ENCODE data around the gene OR2T11.
"Not testable (repeated sequence)": the region's sequence is repeated elsewhere in the genome, so short reads cannot be mapped to it uniquely, and the experiment has no call there.

The OR2T11 gene

DNA sequence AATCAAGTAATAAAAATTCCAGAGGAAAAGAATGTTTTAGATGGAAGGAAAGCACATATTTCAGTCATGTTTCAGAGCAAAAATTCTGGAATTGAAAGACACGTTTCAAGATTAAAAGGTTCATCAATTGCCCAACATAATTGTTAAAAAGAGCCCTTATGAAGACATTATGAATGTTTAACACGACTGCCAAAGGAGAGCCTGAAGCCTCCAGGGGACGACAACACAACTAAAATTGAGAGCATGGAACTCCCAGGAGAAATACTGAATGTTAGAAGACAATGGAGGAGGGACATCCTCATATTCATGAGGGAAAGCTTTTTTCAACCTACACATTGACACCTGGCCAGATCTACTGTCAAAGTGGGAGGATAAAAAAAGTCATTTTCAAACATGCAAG, 16.0 kb downstream of the OR2T11 start:
- no peak for DNase-seq (ENCODE audit: low spot score)

DNA sequence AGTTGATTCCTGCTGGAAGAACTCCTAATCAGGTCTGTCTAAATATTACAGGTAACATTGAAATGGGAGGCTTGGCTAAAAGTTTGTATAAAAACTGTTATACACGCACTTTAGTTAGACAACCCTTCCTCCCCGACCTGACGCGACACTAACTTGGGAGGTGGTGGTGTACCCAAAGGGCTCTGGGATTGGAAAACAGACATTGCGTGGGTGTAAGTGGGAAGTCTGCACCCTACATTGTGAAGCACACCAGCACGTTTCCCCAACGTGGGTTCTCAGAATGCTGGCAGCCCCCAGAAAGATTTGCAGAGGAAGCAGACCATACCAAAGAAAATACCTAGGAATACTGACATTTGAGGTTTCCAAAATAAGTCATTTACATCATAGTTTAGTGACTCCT, 16.8 kb downstream of the OR2T11 start:
- no peak for DNase-seq (ENCODE audit: low spot score)

DNA sequence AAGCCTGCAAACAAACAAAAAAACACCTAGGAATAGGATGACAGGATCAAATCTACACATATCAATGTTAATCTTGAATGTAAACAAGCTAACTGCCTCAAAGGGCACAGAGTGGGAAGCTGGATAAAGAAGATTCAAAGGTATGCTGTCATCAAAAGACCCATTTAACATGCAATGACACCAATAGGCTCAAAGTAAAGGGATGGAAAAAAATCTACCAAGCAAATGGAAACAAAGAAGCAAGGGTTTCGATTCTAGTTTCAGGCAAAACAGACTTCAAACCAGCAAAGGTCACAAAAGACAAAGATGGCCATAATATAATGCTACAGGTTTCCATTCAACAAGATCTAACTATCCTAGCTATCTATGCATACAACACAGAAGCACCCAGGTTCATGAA, 21.1 kb downstream of the OR2T11 start:
- no peak for DNase-seq (ENCODE audit: low spot score)

DNA sequence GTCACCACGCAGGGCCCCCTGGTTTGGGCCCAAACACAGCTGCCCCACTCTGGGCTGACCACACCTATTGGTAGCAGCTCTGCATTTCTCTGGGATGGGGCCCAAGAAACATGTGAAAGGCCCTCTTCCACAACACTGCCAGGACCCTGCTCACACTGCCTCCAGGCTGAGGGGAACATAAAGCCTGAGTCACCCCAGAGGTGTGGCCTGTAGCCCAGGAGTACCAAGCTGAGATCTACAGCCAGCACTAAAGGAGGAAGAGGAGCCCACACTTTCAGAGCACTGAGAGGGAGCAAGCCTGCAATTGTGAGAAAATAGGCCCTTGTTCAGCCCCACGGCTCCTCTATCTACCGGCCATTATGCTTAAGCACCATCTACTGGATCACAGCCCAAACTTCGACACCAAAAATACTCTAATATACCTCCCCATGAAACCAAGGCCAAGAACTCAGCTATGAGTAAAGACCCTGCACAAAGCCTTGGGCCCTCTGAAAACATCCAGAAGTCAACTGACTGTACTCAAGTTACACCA, 22.9 kb downstream of the OR2T11 start:
- DNase-seq (ENCODE audit: low spot score) = no peak

DNA sequence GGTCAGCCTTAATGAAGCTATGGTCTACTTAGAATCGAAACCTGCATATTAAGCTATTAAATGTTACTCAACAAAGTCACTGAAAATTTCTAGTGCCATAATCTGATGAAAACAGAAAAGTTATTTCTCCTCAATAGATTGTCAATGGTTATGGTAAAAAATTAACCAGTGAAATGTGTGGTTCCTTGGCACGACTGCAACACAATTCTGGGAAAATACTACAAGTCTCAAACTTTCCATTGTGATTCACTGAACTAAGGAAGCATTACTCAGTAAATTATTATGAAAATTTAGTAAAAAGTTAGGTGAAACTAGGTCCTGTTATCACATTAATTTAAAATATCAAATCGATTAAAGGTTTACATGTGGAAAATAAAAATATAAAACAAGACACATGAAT, 24.6 kb downstream of the OR2T11 start:
- no peak for DNase-seq (ENCODE audit: low spot score)

DNA sequence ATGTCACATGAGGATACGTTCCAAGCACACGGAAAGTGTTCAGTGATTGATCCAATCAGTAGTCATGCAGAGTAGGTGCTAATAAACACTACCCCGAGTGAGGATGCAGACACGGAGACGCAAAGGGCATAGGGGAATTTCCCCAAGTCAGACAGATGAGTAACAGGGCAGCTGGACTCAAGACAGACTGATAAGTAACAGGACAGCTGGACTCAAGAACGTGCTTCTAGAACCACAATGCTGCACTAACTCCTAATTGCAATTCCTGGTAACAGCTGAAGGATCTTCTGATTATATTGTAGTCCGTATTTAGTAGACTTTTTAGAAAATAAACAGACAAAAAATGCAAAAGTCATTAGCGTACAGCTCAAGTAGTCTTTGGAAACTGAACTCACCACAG, 35.5 kb downstream of the OR2T11 start:
- DNase-seq (ENCODE audit: low spot score) = no peak

GRCh38 chr1:248597589-248597988, 37.3 kb downstream of the OR2T11 start, which contains the start of gene OR2T10:
TSS of gene OR2T10 (minus strand) at chr1:248597700. CDS start at chr1:248593768, 3,932 bp downstream.
- no peak for DNase-seq (ENCODE audit: low spot score)

DNA sequence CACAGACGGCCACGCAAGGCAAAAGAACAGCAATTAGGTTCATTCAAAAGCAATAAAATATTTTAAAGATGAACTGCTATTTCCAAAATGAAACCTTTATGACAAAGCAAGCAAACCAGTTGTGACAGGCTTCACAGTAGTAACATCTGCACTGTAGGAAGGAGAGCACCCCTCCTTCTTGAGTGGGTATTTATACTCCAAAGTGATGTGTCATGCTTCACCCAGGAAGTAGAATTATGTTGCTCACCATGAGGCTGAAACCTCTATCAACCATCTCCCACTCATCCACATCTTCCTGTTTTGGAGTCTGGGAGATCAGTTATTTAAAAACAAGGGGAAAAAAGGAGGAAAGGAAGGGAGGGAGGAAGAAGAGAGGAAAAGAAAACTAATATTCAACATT, 38.3 kb downstream of the OR2T11 start:
- no peak for DNase-seq (ENCODE audit: low spot score)

DNA sequence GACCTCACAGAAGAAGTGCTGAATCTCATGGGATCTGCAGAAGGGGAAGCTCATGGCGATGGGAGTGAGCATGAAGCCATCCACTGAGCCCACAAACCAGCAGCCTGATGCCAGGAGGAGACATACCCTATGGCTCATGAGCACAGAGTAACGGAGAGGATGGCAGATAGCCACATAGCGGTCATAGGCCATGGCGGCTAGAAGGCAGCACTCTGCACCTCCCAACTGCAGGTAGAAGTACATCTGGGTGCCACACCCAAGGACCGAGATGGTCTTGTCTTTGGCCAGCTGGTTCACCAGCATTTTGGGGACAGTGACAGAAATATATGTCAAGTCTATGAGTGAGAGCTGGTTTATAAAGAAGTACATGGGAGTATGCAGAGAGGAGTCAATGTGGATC, 41.7 kb downstream of the OR2T11 start:
- DNase-seq (ENCODE audit: low spot score) = no peak

DNA sequence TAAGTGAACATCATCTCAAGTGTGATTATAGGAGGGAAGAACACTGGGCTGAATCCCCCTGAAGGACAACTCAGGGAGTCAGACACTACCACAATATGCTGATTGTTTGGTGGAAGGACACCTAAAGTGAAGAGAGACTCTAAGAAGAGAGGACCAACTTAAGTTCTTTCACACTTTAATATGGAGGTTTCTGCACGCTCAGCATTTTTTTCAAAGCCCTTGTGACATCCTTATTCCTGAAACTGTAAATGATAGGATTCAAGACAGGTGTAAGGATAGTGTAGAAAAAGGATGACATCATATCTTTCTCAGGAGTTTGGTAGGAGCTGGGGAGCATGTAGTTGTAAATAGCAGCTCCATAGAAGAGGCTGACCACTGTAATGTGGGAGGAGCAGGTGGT, 42.2 kb downstream of the OR2T11 start:
- no peak for DNase-seq (ENCODE audit: low spot score)

DNA sequence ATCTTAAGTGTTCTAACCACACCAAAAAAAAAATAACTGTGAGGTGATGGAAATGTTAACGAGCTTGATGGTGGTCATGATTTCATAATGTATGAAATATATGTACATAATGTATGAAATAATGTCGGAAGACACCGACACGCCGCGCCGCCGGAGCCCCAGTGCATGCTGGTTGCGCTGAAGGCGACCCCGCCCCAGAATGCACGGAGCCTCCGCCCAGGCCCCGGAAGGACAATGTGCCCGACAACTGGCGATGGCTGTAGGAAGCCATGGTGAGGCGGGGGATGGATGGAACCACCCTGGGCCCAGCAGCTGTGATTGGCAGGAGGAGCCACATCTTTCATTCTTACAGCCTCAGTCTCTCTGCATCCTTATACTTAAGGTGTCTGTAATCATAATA, 44.8 kb downstream of the OR2T11 start:
- no peak for DNase-seq (ENCODE audit: low spot score)

- no peak for DNase-seq (ENCODE audit: low spot score)
Measured at GRCh38 chr1:248589334-248589733, 45.6 kb downstream of the OR2T11 start.

DNA sequence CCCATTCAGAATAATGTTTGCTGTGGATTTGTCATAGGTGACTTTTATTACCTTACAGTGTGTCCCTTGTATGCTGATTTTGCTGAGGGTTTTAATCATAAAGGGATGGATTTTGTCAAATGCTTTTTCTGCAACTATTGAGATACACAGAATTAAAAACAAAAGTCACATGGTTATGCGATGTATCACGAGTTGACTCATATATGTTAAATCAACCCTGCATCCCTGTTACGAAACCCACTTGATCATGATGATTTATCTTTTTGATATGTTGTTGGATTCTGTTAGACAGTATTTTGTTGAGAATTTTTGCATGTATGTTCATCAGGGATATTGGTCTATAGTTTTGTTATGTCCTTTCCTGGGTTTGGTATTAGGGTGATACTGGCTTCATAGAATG, 49.6 kb downstream of the OR2T11 start:
- DNase-seq (ENCODE audit: low spot score) = no peak

DNA sequence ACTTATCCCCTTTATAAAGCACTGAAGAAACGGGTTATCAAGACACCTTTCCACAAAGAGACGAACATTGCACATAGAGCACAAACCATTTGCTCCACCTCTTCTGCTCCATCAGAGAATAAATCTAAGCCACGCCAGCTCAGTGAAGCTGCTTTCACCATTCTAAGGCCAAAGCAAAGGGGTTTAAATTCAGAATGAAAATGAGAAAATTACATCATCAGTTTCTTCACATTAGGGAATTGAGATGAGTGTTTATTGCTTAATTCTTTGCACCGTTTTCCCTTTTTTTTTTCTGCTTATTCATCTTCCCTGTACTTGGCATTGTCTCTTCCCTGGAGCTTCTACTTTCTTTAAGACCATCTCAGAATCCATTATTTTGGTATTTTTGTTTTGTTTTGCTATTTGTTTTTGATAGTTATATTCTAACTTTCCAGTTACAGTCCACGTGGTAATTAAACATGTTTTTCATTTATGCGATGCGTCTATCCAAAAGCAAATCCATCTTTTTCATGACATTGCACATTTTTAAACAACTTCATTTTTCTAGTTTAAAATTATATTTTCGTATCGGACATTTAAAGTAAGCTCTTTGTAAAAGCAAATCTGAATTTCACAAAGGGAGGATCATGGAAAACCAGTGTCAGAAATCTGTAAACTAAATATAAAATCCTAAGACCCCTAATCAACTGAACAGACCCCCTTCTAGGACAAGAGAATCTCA, 58.5 kb downstream of the OR2T11 start:
- DNase-seq (ENCODE audit: low spot score) = no peak

- DNase-seq (ENCODE audit: low spot score) = not testable (repeated sequence)
Measured at GRCh38 chr1:248574657-248575056, 60.2 kb downstream of the OR2T11 start, which contains the start of gene OR2T34. TSS of gene OR2T34 (minus strand) at chr1:248574757. CDS start at chr1:248574757, 0 bp downstream.

DNA sequence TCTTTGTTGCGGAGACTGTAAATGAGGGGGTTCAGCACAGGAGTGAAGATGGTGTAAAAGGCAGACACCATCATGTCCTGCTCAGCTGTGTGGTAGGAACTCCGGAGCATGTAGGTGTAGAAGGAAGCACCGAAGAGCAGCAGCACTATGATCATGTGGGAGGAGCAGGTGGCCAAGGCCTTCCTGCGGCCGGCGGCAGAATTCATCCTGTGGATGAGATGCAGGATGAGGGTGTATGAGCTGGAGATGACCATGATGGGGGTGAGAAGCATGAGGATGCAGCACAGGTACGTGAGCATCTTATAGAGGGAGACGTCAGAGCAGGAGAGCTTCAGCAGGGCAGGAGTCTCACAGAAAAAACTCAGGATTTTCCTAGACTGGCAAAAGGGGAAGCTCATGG, 61.0 kb downstream of the OR2T11 start:
- not testable (repeated sequence) for DNase-seq (ENCODE audit: low spot score)

Data from iPS-NIHi11 (cell line).